Endothelial cell of umbilical vein (primary cell): ENCODE data around the gene ALAS2. TPM values are rescaled to one million over a fixed set of nuclear protein-coding genes. Genes with fewer than 3 reads are reported as not detected.

Experiments
- BruUV-seq: library from RNA; stranded (reverse); fragments of 400-500 nt; replicated peaks from 2 replicates; lab custom pipeline; 2021; lab: Mats Ljungman, UMichigan
- CTCF ChIA-PET: fragments of 300-600, 350-600 bp; sonication (Branson Sonifier 250); formaldehyde crosslinking; loops from one replicate; lab custom pipeline; 2021; ENCODE audit warnings: antibody characterized with exemption, inconsistent platforms; lab: Charles Lee
- POLR2A ChIA-PET: fragments of 300-600, 350-600 bp; sonication (Branson Sonifier 250); formaldehyde crosslinking; loops from one replicate; lab custom pipeline; 2021; ENCODE audit warnings: antibody characterized with exemption, inconsistent platforms; lab: Charles Lee
- DNase-seq: peaks from one replicate; pipeline ENCODE4 v3.0.0-alpha.2; 2011; ENCODE audit warnings: low read depth, low spot score
- FAIRE-seq: peaks from 2 replicates; lab custom pipeline; 2011; peaks lifted over from hg19 to GRCh38; lab: Jason Lieb, UNC
- H2AFZ ChIP-seq: 2 replicates; pipeline ENCODE4 v1.6.0; 2012; ENCODE audit warnings: low read depth, low read length, control low read depth, inconsistent platforms
- H3K27ac ChIP-seq: 2 replicates; pipeline ENCODE4 v1.5.1; 2011; ENCODE audit warnings: low read depth, mild to moderate bottlenecking, control low read depth, low read length, moderate library complexity; ENCODE audit not compliant: insufficient read depth
- H3K27me3 ChIP-seq, 2 experiments: 2 replicates each; pipeline versions ENCODE4 v1.6.0 to v1.6.1; 2011; ENCODE audit warnings: low read length in 2 of 2, mixed read lengths in 1 of 2; ENCODE audit not compliant: control insufficient read depth in 2 of 2, insufficient read depth in 2 of 2
- H3K36me3 ChIP-seq, 2 experiments: 2 replicates in 1 of 2; 3 replicates in 1 of 2; pipeline ENCODE4 v1.5.1; 2011; ENCODE audit warnings: low read length in 2 of 2, mild to moderate bottlenecking in 1 of 2, moderate library complexity in 1 of 2; ENCODE audit not compliant: control insufficient read depth in 2 of 2, insufficient read depth in 2 of 2; ENCODE audit errors: extremely low read depth in 1 of 2
- H3K4me1 ChIP-seq: 3 replicates; pipeline ENCODE4 v1.5.1; 2011; ENCODE audit warnings: mild to moderate bottlenecking, low read length; ENCODE audit not compliant: control insufficient read depth, insufficient read depth; ENCODE audit errors: extremely low read depth
- H3K4me2 ChIP-seq: 2 replicates; pipeline ENCODE4 v1.6.1; 2011; ENCODE audit warnings: low read length, control low read depth, mixed read lengths; ENCODE audit not compliant: insufficient read depth
- H3K4me3 ChIP-seq, 3 experiments: fragments of 200-600 bp in 1 of 3; sonication (generic), shearing (Covaris generic) in 1 of 3; replicated peaks in 1 of 3; 2 replicates each; pipeline ENCODE4 v1.5.1; 2011 to 2016; ENCODE audit warnings: control low read depth in 3 of 3, low read length in 3 of 3, mild to moderate bottlenecking in 2 of 3, inconsistent platforms in 1 of 3, low read depth in 1 of 3, moderate library complexity in 1 of 3; ENCODE audit not compliant: insufficient read depth in 1 of 3
- H3K79me2 ChIP-seq: 2 replicates; pipeline ENCODE4 v1.6.0; 2012; ENCODE audit warnings: low read length, inconsistent platforms; ENCODE audit not compliant: control insufficient read depth, insufficient read depth
- H3K9ac ChIP-seq: replicated peaks from 2 replicates; pipeline ENCODE3; 2011; ENCODE audit warnings: low read length, control low read depth; ENCODE audit not compliant: insufficient read depth; ENCODE audit errors: extremely low read depth
- H3K9me1 ChIP-seq: replicated peaks from 3 replicates; pipeline ENCODE4 v1.6.0; 2011; ENCODE audit warnings: mild to moderate bottlenecking, low read length; ENCODE audit not compliant: control insufficient read depth, insufficient read depth; ENCODE audit errors: extremely low read depth
- H3K9me3 ChIP-seq: replicated peaks from 2 replicates; pipeline ENCODE4 v1.5.1; 2012; ENCODE audit warnings: low read length, inconsistent platforms; ENCODE audit not compliant: control insufficient read depth, insufficient read depth
- H4K20me1 ChIP-seq: replicated peaks from 2 replicates; pipeline ENCODE3; 2011; ENCODE audit warnings: mild to moderate bottlenecking, low read length; ENCODE audit not compliant: control insufficient read depth, insufficient read depth; ENCODE audit errors: extremely low read depth
- EZH2 ChIP-seq: IDR thresholded peaks from 2 replicates; pipeline ENCODE4 v1.6.1; 2012; ENCODE audit warnings: borderline replicate concordance, low read depth, mild to moderate bottlenecking, moderate library complexity, low read length, inconsistent platforms; ENCODE audit not compliant: severe bottlenecking
- FOS ChIP-seq: IDR thresholded peaks from 2 replicates; pipeline ENCODE4 v1.6.1; 2011; ENCODE audit warnings: mild to moderate bottlenecking, low read length, moderate library complexity, borderline replicate concordance; ENCODE audit not compliant: insufficient read depth
- GATA2 ChIP-seq: IDR thresholded peaks from 2 replicates; pipeline ENCODE4 v1.7.0; 2011; ENCODE audit warnings: low read depth, mild to moderate bottlenecking, moderate library complexity, mixed read lengths, low read length; ENCODE audit not compliant: insufficient read length, insufficient read depth
- JUN ChIP-seq: IDR thresholded peaks from 2 replicates; pipeline ENCODE4 v1.6.1; 2011; ENCODE audit warnings: borderline replicate concordance, low read depth; ENCODE audit not compliant: insufficient read length, insufficient read depth
- MYC ChIP-seq: IDR thresholded peaks from one replicate; pipeline ENCODE4 v1.6.1; 2011; ENCODE audit warnings: mild to moderate bottlenecking, low read depth, low read length
- POLR2A ChIP-seq: IDR thresholded peaks from 2 replicates; pipeline ENCODE4 v1.6.1; 2012; ENCODE audit warnings: low read depth, mild to moderate bottlenecking, control low read depth, low read length
- POLR2AphosphoS5 ChIP-seq: IDR thresholded peaks from 2 replicates; pipeline ENCODE4 v1.6.1; 2012; ENCODE audit warnings: low read depth, mild to moderate bottlenecking, control low read depth, low read length, moderate library complexity; ENCODE audit not compliant: insufficient read depth
- dilution Hi-C: fragments of 300-500 bp; cut with MboI; formaldehyde crosslinking; loops from one replicate; pipeline ENCODE4 v1.15.0; 2019; ENCODE audit warnings: low sequenced_read_pairs; ENCODE audit not compliant: extremely low pct_ligation_motif_present
- intact Hi-C: fragments of 100-400 bp; cut with micrococcal nuclease; formaldehyde crosslinking; loops from one replicate; pipeline ENCODE4 v1.10.0; 2022
- polyA plus RNA-seq, 4 experiments: library from polyadenylated mRNA; depleted of rRNA in 3 of 4; stranded (reverse) in 3 of 4; unstranded in 1 of 4; fragments of >200 nt; gene quantifications; 2 replicates each; pipeline versions ENCODE4 v1.2.1 to v1.2.3, GENCODE V29; 2011 to 2012; ENCODE audit warnings: missing spikeins in 1 of 4
- total RNA-seq: library from RNA; stranded (reverse); gene quantifications from 2 replicates; pipeline ENCODE4 v1.2.3, GENCODE V29; 2021
- TF ChIP-seq, protein P1 (sequence below): IDR thresholded peaks from 2 replicates; pipeline ENCODE4 v1.6.1; 2011; ENCODE audit not compliant: insufficient read depth, insufficient read length
- TF ChIP-seq, protein P2 (sequence below), 2 donors: IDR thresholded peaks; 1 replicate in 1 of 2; 2 replicates in 1 of 2; pipeline ENCODE4 v1.5.1; 2011; ENCODE audit warnings: low read length in 2 of 2, mild to moderate bottlenecking in 2 of 2, moderate library complexity in 2 of 2, control low read depth in 1 of 2, inconsistent platforms in 1 of 2, low read depth in 1 of 2; ENCODE audit not compliant: insufficient read depth in 1 of 2; ENCODE audit errors: extremely low read depth in 1 of 2

Gene ALAS2
- total and polyA plus RNA-seq, 2 donors (not counting 3 experiments of a cell fraction or from before 2014, with no cell fraction given) = not detected

DNA sequence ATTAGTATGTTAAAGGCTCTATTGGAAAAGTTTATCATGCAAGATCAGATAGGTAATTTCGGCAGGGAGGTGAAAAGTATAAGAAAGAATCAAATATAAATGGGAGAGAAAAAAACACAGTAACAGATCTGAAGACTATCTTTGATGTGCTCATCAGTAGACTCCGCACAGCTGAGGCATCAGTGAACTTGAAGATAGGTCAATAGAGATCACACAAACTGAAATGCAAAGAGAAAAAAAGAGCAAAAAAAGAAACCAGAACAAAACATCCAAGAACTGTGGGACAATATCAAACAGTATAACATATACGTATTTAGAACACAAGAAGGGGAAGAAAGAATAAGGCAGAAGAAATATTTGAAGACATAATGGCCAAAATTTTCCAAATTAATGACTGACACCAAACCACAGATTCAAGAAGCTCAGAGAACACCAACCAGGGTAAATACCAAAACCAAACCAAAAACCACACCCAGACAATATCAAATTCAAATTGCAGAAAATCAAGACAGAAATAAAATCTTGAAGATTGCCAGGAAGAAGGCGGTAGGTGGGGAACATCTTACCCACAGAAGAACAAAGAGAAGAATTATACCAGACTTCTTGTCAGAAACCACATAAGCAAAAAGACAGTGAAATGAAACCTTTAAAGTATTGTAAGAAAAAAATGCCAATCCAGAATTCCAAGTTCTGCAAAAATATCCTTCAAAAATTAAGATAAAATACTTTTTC is 65.8 kb downstream of the ALAS2 start:
- CTCF ChIA-PET = no interaction called here
- Histone ChIP-seq H3K4me1 (no peaks in the 10 kb centered on the region), H3K4me3 (no peak overlapping the region), H4K20me1 (no peaks in the 10 kb centered on the region), H2AFZ (no peak overlapping the region), H3K36me3 (no peaks in the 10 kb centered on the region), H3K27me3 (no peaks in the 10 kb centered on the region), H3K27ac (no peak overlapping the region), H3K9me1 (no peaks in the 10 kb centered on the region), H3K9ac (no peak overlapping the region), H3K79me2 (no peaks in the 10 kb centered on the region), H3K4me2 (no peak overlapping the region), H3K9me3 (no peaks in the 10 kb centered on the region)
- dilution Hi-C loops = no loop called here
- DNase-seq (no peak), FAIRE-seq (no peak)
- intact Hi-C loops = no loop called here
- TF ChIP-seq FOS (no peak), MYC (no peak), POLR2A (no peak), GATA2 (no peak), EZH2 (no peak), POLR2AphosphoS5 (no peak), JUN (no peak)
- TF ChIP-seq, protein P1, sequence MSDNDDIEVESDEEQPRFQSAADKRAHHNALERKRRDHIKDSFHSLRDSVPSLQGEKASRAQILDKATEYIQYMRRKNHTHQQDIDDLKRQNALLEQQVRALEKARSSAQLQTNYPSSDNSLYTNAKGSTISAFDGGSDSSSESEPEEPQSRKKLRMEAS = no peak
- TF ChIP-seq, protein P2, sequence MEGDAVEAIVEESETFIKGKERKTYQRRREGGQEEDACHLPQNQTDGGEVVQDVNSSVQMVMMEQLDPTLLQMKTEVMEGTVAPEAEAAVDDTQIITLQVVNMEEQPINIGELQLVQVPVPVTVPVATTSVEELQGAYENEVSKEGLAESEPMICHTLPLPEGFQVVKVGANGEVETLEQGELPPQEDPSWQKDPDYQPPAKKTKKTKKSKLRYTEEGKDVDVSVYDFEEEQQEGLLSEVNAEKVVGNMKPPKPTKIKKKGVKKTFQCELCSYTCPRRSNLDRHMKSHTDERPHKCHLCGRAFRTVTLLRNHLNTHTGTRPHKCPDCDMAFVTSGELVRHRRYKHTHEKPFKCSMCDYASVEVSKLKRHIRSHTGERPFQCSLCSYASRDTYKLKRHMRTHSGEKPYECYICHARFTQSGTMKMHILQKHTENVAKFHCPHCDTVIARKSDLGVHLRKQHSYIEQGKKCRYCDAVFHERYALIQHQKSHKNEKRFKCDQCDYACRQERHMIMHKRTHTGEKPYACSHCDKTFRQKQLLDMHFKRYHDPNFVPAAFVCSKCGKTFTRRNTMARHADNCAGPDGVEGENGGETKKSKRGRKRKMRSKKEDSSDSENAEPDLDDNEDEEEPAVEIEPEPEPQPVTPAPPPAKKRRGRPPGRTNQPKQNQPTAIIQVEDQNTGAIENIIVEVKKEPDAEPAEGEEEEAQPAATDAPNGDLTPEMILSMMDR (IDR thresholded peaks at IDR 0.05; ENCODE audit: extremely low read depth in 1 of 2, insufficient read depth in 1 of 2, low read depth in 1 of 2, low read length in 2 of 2) = no peak
- BruUV-seq = no TSS peak
- POLR2A ChIA-PET = no interaction called here
